HG03378 (cell line): ENCODE data around the gene SLC38A3.
A peak's percentile ranks its signal among the peaks of the same experiment; 100 is the strongest.
"Not testable (repeated sequence)": the region's sequence is repeated elsewhere in the genome, so short reads cannot be mapped to it uniquely, and the experiment has no call there.

ENCODE experiments used
- ATAC-seq: cut with Tn5 transposase; IDR thresholded peaks from one replicate; pipeline ENCODE4 v1.9.1; 2021; ENCODE audit warnings: mild to moderate bottlenecking, moderate library complexity; ENCODE audit not compliant: unreplicated experiment

Gene SLC38A3

DNA sequence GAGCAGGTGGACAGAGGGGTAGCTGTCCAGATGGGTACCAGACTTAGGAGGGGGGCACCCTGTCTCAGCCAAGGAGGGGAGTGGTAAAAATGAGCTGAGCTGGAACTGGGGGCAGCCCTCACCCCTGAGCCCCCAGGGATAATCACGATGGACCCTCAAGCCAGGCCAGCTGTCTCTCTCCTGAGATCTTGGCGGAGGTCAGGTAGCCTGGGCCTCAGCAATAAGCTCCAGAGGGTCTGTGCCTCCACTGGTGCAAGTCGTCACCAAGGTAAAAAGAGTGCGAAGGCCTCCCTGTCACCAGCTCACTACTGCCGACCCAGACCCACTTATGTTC, 5.1 kb downstream of the SLC38A3 start:
- no peak for ATAC-seq

DNA sequence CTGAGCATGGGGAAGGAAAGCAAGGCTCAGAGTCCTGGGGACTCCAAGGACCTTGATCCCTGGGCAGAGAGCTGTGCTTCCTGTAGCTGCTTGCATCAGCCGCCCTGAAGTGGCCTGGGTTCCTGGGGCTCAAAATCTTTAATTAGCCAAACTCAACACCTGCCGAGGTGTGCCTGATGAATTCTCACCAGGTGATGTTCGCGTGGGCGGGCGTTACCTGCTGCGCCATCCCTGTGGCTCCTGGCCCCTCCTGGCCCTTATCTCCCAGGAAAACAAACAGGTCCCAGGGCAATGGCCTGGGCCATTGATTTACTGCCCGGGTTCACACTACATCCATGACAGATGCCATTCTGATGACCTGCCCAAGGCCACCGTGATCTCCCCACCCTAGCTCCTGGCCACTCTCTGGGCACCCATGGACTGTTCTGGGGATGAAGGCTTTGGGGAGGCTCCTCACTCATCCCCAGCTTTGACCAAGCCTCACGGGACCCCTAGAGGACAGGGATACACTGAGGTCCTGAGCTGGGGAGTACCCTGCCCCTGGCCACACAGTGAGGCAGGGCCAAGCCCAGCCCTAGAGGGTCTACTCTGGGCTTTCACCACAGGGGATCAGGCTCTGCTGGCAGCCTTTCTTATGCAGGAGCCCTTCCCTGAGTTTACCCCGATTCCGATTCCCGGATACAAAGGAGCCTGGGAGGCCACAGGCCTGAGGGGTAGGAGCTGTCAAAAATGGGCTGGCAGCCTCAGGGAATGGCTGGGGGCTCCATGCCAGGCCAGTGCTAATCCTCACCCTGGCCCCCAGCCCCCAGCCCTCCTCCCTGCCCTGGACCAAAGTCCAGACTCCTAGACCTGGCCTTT, 5.7 kb downstream of the SLC38A3 start:
- ATAC-seq, result no peak

- ATAC-seq, result not testable (repeated sequence)
Measured at GRCh38 chr3:50211368-50211717, 6.3 kb downstream of the SLC38A3 start.

- no peak for ATAC-seq
Measured at GRCh38 chr3:50211930-50212329, 6.9 kb downstream of the SLC38A3 start.

DNA sequence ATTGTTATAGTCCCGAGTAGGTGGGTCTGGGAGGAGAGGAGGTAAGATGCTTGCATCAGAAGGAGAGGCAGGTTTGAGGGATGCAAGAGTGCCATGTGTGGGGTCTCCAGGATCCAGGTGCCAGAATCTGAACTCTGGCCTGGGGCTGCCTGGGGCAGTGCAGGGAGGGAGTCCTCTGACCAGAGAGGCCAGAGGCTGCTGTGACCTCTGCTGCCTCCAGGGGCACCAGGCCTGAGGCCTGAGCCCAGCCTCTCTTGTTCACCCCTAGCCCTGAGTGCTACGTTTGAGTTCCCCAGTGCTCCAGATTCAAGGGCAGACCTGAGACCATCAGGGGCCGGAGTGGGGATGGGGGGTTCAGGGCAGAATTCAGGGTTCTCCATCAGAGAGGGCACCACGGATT, 7.4 kb downstream of the SLC38A3 start:
- no peak for ATAC-seq

DNA sequence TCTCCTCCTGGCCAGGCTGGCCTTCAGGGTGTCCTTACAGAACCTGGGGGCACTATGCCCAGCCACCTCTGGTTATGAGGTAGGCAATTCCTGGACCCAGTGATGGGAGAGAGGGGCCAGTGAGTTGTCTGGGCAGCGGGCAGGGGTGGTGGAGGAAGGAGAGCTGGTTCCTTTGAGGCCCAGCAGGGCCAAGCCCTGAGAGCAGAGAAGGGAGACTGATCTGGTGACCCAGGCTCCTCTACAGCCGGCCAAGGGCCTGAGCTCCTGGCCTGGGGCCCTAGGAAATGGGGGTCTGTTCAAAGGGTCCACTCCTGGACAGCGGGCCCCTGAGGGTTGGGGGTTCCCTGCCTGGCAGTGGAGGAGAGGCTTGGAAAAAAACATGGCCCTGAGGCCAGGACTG, 7.9 kb downstream of the SLC38A3 start:
- no peak for ATAC-seq

DNA sequence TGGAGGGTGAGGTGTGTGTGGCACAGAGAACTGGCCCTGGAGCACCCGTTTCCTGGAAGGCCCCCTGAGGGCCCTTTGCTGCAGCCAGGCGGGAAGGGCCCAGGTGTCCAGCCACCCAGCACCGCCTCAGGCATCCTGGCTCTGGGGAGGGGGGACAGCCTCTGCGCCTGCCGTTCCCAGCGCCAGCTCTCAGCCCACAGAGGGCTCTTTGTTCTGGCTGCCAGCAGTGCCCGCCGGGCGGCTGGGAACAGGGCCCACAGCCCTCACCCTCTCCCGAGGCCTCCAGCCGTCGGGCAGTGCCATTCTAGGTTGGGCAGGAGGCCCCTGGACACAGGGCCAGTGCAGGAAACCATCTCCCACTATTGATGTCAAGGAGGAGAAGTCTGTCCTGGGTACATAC, 8.3 kb downstream of the SLC38A3 start:
- ATAC-seq, result no peak

GRCh38 chr3:50214824-50215223, 9.8 kb downstream of the SLC38A3 start:
- ATAC-seq, result no peak

DNA sequence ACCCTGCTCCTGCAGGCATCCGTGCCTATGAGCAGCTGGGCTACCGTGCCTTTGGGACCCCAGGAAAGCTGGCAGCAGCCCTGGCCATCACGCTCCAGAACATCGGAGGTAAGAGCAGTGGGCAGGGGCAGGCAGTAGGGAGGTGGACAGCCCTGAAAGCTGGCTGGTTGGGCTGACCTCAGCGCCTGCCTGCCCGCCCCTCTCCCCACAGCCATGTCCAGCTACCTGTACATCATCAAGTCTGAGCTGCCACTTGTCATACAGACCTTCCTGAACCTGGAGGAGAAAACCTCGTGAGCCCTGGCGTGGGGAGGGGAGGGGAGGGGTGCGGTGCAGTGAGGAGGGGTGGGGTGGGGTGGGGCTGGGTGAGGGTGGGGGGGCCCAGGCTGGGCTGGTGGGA, 10.5 kb downstream of the SLC38A3 start:
- ATAC-seq, result no peak

GRCh38 chr3:50217681-50218080, 12.6 kb downstream of the SLC38A3 start:
- ATAC-seq, result no peak

- no peak for ATAC-seq
Measured at GRCh38 chr3:50218448-50218847, 13.4 kb downstream of the SLC38A3 start.

DNA sequence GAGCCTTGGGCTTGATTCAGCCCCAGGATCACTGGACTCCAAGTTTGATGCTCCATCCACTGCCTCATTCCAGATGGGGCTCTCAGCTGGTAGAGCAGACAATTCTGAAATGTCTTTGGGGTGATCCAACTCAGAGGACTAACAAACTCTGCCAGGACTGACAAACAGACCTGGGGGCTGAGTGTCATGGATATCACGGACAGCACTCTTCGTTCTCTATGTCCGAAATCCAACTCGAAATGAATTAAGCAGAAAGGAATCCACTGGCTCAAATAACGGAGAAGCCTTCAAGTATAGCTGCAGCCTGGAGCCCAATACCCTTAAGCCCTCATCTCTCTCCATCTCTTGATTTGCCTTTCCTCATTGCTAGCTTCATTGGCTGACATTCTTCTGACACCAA, 14.2 kb downstream of the SLC38A3 start:
- ATAC-seq, result no peak

GRCh38 chr3:50220109-50220508, 15.0 kb downstream of the SLC38A3 start:
- no peak for ATAC-seq

- no peak for ATAC-seq
Measured at GRCh38 chr3:50221051-50221410, 16.0 kb downstream of the SLC38A3 start.

- ATAC-seq, result no peak
Measured at GRCh38 chr3:50221411-50222168, 16.5 kb downstream of the SLC38A3 start.

- ATAC-seq, result no peak
Measured at GRCh38 chr3:50222169-50222528, 17.1 kb downstream of the SLC38A3 start.

GRCh38 chr3:50224639-50225038, 19.6 kb downstream of the SLC38A3 start:
- ATAC-seq, result no peak

GRCh38 chr3:50226888-50227389, 21.9 kb downstream of the SLC38A3 start:
- no peak for ATAC-seq

DNA sequence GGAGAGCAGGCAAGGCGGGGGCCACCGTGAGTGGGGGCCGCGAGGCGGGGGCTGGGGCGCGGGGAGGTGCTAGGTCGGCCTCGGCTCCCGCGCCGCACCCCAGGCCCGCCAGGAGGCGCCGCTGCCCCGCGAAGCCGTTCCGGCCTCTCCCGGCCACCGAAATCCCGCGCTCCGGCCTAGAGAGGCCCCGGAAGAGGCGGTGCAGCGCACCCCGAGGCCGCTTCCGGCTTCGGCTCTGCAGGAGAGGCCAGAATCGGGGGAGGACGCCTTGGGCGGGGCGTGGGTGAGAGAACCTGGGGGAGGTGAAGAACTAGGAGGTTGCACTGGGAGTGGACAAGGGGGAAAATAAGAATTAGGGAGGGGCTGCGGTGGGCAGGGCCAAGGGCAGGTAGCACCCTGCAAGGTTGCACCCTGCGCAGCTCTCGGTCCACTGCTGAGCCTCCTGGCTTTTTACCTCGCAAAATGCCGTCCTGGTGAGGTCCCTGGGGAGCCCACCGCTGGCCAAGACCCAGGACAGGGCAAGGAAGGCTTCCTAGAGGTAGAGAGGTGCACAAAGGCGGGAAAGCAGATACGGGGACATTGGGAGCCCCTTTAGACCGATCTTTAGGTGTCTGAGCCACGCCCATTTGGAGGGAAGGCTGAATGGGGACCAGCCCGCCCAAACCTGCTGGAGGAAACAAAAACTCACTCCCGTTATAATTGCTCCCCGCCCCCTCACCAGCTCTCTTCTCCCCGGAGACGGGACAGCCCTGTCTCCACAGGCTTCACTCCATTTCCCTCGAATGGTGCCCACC, 22.5 kb downstream of the SLC38A3 start:
- peak; percentile 55 for ATAC-seq

DNA sequence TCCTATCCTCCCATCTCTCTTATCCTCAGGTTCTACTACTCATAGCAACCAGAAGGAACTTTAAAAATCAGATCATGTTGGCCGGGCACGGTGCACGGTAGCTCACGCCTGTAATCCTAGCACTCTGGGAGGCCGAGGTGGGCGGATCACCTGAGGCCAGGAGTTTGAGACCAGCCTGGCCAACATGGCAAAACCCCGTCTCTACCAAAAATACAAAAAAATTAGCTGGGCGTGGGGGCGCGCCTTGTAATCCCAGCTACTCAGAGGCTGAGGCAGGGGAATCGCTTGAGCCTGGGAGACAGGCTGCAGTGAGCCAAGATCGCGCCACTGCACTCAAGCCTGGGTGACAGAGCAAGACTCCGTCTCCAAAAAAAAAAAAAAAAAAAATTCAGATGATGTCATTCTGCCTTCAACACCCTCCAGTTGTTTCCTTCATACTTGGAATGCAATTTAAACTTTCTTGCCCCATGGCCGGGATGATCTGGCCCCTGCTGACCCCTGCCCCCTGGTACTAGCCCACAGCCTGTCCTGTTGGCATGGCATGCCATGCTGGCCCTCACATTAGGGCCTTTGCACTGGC, 23.2 kb downstream of the SLC38A3 start:
- ATAC-seq, result not testable (repeated sequence)

DNA sequence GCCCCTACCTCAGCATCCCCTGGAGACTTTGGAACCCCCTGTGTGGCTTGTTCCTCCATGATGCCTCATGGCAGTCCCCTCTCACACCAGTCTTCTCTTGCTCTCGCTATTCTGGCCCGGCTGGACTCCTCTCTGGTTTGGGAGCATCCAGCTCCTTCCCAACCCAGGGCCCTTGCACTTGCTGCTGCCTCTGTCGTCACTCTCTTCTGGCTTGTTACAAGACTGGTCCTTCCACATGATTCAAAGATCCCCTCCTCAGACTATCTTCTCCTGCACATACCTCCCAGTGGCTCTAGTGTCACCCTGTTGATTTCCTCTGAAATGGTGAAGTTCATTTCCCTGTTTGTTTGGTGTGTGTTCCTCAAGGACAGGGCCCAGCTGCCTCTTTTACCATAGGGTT, 24.4 kb downstream of the SLC38A3 start:
- no peak for ATAC-seq
